Epidermal melanocyte (primary cell): ENCODE data around the gene MYO5C.
"Not testable (repeated sequence)": the region's sequence is repeated elsewhere in the genome, so short reads cannot be mapped to it uniquely, and the experiment has no call there.

Experiments
- DNase-seq: peaks from one replicate; pipeline ENCODE4 v3.0.0; 2011; ENCODE audit warnings: low spot score; ENCODE audit not compliant: insufficient read length

MYO5C gene

GRCh38 chr15:52308446-52309153 lies 13.0 kb upstream of the MYO5C start:
- DNase-seq: no peak

GRCh38 chr15:52307847-52308246 lies 12.2 kb upstream of the MYO5C start:
- DNase-seq: no peak

GRCh38 chr15:52306270-52306669 lies 10.7 kb upstream of the MYO5C start:
- no peak for DNase-seq

DNA sequence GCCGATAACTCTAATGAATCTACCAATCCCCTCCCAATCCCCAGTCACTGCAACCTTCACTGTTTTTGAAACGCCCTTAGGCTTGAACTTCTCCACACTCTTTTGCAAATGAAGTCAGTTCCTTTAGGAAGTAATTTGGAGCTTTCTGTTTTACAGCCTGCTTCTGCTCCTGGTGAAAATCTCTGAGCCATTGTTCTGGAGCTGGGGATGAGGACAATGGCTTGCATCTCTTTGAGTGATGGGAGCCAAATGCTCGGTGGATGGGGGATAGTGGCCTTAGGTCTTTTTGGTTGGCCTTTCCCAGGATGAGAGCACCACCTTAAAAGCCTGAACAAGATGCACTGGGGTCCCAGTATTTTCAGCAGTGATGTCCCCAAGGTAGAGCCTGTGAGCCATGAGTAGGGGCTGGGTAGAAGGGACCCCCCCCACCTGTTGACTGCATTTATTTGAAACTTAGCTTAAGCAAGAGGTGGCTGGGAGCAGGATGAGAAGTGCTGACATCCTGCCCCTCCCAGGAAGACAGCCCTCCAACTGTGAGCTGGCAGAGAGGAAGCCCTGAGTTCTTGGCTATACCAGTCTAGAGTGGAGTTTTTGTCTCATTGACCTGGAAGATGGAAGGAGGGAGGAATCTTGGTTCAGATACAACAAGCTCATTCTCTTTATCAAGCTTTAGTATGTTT lies 7.6 kb upstream of the MYO5C start:
- no peak for DNase-seq

DNA sequence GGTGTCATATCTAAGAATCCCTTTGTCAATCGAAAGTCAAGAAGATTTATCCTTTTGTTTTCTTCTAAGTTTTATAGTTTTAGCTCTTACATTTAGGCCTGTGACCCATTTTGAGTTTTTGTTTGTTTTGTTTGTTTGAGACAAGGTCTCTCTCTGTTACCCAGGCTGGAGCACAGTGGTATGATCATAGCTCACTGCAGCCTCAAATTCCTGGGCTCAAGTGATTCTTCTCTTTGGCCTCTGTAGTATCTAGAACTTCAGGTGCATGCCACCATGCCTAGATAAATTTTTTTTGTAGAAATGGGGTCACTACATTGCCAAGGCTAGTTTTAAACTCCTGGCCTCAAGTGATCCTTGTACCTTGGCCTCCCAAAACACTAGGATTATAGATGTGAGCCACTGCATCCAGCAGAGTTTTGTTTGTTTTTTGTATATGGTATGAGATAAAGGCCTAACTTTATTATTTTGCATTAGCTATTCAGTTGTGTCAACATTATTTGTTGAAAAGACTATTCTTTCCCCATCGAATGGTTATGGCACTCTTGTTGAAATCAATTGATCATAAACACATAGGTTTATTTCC lies 5.8 kb upstream of the MYO5C start:
- no peak for DNase-seq

DNA sequence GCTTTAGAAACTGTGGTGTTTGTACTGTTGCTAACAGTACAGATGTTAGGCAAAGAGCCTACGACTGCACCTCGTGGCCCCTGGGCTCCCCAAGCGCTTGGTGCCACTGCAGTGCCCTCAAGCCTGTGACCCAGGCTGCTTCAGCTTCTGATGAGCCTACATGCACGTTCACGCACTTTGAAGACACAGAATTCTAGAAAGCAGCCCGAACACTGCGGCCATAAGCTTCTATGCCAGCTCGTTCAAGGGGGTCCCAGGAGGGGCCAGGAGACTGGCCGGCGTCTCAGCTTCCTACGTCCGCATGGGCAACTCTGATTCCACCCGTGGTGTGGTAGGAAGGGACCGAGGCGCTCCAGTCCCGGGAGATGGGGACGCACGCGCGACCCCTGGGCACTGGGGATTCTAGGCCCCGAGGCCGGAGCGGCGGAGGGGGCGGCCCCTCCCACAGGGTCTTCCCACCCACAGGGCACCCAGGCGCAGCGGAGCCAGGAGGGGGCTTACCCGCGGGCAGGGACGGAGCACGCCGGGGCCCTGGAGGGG lies 653 bp downstream of the MYO5C start:
- DNase-seq: no peak

DNA sequence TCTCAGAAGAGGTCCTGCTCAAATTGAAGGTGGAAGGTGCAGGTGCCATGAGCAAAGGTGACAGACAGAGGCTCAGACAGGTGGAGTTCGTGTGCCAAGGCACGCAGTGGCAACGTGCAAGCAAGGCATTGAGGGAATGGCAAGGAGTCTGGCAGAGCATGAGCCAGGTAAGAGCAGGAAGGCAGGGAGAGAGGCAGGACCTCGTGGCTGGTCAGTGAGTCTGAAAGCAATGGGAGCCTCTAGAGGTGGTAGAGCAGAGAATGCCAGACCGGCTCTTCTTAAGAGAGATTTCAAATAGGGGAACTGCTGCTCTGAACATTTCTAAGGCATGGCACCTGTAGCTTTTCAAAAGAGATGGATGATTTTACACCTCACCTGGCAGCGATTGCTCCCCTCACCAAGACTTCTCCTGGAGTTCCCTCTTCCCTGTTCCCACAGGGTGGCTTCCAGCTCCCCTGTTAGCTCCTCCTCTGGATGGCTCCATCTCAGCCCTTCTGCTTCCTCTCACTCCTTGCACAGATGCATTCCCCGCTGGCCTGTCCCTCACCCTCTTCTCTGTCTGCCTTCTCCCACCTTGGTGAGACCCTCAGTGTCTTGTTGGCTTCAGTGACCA lies 2.7 kb downstream of the MYO5C start:
- DNase-seq: no peak

GRCh38 chr15:52291204-52291603 lies 4.4 kb downstream of the MYO5C start:
- no peak for DNase-seq

GRCh38 chr15:52290800-52291199 lies 4.8 kb downstream of the MYO5C start:
- no peak for DNase-seq

DNA sequence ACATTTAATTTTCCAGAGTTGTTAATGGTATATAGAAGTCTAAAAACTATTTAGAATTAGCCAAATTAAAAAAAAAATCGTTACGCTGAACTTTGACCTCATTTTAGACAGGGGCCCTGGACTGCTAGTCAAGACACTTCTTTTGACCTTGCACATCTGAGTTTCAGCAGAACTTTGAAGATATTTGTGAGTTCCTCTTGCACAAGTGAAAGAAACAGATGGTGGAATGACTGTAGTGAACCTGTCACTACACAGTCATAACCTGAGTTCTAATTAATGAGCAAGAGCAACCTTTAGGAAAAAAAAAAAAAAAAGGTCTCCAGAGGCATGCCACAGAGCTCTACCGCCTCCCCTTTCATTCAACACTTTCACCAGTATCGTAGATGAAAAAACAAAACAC lies 5.3 kb downstream of the MYO5C start:
- DNase-seq: no peak

DNA sequence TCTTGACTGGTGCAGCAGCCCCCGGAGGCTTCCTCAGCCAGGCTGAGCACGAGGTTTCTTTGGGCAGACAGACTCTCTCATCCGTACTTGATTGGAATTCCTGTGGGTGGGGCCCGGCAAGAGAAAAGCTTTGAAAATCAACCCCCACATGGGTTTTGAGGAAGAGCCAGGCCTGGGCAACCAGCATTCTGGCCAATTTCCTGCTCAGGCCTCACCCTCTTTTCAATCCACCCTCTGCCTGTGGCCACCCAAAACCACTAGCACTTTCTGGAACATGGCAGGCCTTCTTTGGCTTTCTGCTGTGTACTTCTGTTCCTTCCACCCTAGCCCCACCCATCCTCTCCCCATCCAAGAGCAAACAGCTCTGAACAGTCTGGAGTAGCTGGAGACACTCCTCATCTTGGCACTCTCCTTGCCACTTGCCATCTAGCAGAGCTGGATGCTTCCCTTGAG lies 5.9 kb downstream of the MYO5C start:
- DNase-seq: no peak

DNA sequence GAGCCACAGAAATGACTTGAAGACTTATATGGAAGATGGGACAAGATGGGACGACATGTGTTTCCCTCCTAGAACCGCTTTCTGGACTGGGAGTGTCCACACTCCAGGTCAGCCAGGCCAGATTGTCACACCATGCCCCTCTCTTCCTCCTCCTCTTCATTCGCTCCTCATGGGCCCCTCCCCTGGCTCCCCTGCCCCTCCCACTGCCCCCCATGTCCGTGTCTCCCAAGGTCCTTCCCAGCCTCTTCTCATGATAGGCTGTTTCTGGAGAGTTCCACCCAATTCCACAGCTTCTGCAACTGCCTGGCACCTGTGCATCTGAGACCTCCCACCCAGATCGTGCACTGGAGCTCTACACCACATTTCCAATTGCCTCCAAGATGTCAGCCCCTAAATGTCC lies 6.6 kb downstream of the MYO5C start:
- DNase-seq: no peak

- no peak for DNase-seq
These were observed 7.3 kb downstream of the MYO5C start for GRCh38 chr15:52288051-52288942.

- DNase-seq: no peak
These were observed 8.5 kb downstream of the MYO5C start for GRCh38 chr15:52287114-52287513.

GRCh38 chr15:52285941-52286340 lies 9.7 kb downstream of the MYO5C start:
- not testable (repeated sequence) for DNase-seq

DNA sequence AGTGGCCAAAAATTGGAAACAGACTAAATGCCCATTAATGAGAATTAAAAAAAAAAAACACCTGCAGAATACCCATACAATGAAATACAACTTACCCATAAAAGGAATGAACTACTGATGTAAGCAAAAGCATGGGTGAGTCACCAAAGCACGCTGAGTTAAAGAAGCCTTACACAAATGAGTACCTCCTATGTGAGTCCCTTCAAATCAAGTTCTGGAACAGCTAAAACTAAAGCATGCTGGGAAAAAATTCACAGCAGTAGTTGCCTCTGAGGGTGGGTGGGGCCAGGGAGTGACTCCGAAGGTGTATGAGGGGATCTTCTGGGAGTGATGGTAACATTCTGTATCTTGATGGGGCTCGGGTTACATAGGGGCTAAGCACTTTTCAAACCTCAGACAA lies 11.4 kb downstream of the MYO5C start:
- DNase-seq: no peak

GRCh38 chr15:52283281-52283680 lies 12.3 kb downstream of the MYO5C start:
- DNase-seq: no peak

DNA sequence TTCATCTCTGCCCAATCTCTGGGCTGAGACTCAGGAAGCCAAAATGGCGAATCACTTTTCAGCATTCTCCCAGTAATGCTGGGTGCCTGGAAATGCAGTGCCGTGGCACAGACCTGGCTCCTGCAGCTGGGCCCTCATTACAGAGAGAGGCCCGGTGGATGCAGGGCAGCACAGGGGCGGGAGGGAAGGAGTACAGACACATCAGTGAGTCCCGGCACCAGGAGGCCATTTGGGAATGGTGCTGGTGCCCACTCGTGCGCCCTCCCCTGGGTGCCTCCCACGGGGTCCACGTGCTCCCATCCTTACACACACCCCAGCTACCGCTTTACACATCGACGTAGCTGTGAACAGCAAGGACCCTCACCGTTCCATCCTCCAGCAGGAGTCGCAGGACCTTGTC lies 13.2 kb downstream of the MYO5C start:
- DNase-seq: no peak

DNA sequence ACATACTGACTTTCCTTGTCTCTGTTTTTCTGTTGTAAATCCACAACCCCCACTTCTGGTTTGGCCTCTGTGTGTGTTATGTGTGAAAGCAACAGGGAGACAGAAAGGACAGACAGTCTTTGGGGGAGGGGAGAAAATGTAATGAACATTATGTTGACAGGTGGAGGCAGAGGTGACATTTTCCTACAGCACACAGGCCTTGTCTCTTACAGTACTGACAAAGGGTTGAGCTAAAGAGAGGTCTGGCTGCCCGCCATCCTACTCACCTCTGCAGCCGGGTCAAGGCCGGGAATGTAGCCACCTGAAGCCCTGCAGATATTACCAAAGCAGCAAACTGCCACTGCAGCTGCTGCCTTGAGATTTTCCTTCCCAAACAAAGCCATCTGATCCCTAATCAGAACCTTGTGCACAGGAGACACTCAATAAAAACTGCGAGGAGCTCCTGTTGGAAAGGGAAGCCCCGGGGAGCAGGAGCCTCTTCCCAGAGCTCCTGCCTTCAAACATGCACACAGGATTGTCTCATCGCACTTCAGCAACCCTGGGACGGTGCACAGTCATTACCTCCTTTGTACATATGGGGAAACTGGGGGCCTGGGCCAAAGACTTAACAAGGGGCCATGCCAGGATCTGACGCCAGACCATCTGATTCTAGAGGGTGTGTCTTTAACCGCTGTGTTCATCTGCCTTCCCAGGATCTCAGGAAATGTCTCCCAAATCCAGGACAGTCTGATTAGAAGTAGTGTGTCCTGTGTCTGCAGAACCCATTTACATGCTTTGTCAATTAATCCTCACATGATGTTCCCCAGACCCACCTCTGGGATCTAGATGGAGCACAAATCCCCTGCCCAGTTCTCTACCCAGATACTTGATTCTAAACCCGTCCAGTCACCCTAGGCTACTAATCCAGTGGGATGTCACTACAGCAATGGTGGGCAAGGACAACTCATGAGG lies 14.2 kb downstream of the MYO5C start:
- no peak for DNase-seq
